Hypothalamus (tissue), 51 donors: ENCODE data around the gene CAMKMT.

ENCODE experiments used
- DNase-seq, 51 donors: peaks; one replicate each; lab custom pipeline; 2025; lab: John Stamatoyannopoulos, UW

Gene CAMKMT

DNA sequence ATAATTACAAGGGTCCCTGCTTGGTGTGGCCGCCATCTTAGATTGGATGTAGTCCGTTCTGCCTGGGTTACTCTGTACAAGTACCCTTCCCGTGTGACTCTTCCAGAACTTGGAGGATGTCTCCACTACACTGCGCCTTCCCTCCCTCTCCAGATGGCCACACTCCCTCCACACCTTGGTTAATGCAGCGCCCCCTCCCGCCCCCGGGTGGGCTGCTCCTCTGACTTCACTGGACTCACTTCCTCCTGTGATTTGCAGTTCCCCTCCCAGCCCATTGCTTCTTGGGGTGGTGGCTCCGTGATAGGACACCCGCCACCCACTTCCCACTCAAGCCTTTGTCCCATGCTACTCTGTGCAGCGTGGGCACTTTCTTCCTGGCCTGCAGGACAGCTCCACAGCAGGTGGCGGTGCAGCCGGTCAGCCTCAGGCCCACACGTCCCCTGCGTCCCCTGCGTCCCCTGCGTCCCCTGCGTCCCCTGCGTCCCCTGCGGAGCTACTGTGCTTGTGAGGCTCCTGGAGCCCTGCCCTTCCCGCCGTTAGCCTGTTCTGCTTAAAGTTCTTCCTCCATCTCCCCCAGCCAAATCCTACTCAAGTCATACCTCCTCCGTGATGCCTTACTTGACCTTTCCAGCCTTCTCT, 449.3 kb downstream of the CAMKMT start:
- no peak for DNase-seq

DNA sequence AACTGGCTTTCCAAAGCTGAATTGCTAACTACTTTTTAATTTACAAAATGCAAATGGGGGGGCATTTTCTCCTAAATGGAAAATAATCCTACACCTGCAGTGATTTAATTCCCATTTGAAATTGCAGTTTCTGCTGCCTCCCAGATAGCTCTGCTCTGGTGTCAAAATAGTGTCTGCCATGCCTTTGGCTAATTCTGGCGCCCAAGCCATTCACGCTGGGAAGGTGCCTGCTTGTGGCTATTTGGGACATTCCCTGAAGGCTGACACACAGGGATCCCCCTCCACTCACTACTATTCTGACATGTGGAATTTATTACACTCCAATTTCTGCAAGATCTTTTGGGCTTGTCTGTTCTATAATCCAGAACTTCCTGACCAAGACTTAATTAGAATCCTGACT, 451.4 kb downstream of the CAMKMT start:
- no peak for DNase-seq

DNA sequence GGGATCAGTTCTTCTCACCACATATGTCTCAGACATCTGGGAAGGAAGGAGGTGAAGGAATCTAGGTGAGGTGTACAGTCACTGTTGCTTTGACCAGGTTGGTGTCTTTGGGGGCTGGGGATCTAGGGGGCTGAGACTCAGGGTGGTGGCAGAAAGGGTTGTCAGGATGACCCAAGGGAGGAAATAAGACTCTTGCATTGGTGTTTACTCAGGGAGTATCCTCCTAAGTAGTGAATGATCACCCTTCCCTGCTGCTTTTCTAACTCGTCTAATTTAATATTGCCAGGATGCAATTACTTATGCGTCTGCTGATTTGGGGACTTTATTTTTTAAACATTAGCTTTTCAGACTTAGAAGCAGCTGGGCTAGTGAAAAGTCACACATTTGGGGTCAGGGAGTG, 451.9 kb downstream of the CAMKMT start:
- no peak for DNase-seq

DNA sequence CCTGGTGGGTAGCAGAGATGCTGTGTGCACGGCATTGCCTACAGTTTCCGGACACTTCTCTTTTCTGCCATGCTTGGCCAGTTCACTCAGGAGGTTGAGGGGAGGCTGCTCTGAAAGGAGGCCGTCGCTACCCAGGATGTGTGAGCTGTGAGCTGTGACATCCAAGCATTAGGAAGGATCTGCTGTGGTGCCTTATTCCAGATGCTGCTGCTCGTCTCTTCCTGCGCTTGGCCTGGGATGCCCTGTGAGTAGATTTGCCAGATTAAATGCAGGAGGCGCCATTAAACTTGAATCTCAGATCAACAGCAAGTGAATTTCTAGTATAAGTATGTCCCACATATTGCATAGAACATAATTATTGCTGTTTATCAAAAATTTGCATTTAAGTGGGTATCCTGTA, 455.5 kb downstream of the CAMKMT start:
- no peak for DNase-seq

DNA sequence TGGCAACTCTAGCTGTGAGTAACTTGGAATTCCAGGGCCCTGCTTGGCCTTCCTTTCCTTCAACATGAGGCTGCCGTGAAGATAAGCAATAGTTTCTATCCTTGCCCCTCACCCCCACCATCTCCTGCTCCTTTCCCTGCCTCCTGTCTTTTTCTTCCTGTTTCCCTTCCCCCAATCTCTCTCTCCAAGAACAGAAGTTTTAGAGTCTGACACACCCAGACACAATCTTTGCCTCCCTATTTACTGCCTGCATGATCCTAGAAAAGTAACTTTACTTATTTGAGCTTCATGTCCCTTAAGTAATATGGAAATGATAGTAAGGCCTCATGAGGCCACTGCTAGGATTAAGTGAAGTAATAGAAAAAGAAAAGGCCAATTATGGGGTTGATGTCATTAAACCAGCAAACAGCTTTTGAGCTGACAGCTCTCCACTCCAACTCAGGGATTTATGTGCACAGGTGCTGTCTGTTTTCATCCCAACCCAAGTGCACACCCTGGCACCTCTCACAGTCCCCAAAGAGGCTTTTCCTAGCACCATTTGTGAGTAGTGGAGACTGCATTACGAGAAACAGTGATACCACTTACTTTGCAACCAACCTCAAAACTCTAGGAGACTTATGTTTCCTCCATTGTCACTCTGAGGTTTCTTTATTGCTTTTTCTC, 456.1 kb downstream of the CAMKMT start:
- DNase-seq: no peak

GRCh38 chr2:44819061-44819460, 457.3 kb downstream of the CAMKMT start:
- DNase-seq: no peak

DNA sequence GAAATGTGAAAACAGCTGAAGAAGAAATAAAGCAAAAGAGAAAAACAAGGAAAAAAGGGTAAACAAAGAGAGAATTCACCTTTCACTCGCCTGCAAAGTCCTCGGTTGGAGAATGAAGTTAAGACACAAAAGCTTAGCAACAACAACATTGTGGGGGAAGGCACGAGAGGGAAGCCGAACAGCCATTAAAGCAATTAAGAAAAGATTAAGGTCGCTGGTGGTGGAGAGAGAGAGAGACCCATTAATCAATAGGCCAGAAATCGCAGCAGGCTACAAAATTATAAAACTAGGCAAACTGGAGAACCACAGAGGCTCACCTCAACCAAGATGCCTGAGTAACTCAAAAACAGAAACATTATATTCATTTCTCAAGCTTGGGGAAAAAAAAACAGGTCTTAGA, 459.8 kb downstream of the CAMKMT start:
- DNase-seq: no peak

- DNase-seq: no peak
Observed at GRCh38 chr2:44822174-44822573, 460.4 kb downstream of the CAMKMT start.
